ENCODE measurements around the gene MCIDAS. TPM values are rescaled to one million over a fixed set of nuclear protein-coding genes. Genes with fewer than 3 reads are reported as not detected.

The MCIDAS gene
- total and polyA plus RNA-seq, 2 of the 8 experiments (the other 6 are each of a cell fraction or from before 2014, with no cell fraction given): 0.15 TPM; not detected in 1

DNA sequence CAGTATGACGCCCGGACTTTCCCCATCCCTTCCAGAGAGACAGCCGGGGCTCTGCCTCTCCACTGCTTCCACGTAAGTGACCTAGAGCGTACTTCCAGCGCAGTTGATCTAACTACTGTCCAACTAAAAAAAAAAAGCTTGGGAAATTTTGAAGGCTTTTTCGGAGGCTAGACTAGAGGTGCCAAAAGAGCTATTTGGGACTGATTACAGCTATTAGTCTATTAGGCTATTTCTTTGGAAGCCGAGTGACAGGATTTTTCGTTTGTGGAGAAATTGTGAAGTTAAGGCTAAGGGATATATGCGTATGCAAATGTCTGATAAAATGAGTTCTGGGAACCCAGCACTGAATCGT, 4.8 kb upstream of the MCIDAS start (continued):
- no peak for TF ChIP-seq TCF12 (IDR thresholded peaks at IDR 0.05; ENCODE audit: low read depth, low read length)
- TF ChIP-seq SUZ12 (IDR thresholded peaks at IDR 0.05; ENCODE audit: low read length): peak; percentile 77
- no peak for TF ChIP-seq CEBPB (IDR thresholded peaks at IDR 0.05; ENCODE audit: low read depth, low read length)
- TF ChIP-seq CBX8 (IDR thresholded peaks at IDR 0.05; ENCODE audit: borderline replicate concordance, low read depth, low read length): 0 out of 2 replicates have a peak, but pooled peaks have one; percentile 92
- no peak for TF ChIP-seq EGR1 (IDR thresholded peaks at IDR 0.05; ENCODE audit: borderline replicate concordance, low read depth, low read length)
- TF ChIP-seq NANOG (IDR thresholded peaks at IDR 0.05; ENCODE audit: insufficient read depth, low read depth, low read length, poor library complexity, severe bottlenecking): no peak
- no peak for TF ChIP-seq CTBP2 (IDR thresholded peaks at IDR 0.05; ENCODE audit: borderline replicate concordance, insufficient read depth, insufficient read length, low read length)
- TF ChIP-seq, protein P1, sequence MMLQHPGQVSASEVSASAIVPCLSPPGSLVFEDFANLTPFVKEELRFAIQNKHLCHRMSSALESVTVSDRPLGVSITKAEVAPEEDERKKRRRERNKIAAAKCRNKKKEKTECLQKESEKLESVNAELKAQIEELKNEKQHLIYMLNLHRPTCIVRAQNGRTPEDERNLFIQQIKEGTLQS (IDR thresholded peaks at IDR 0.05; ENCODE audit: insufficient read depth, low read depth, low read length): no peak

All from H1 (cell line).